ENCODE measurements around the gene CCNH.

DNA sequence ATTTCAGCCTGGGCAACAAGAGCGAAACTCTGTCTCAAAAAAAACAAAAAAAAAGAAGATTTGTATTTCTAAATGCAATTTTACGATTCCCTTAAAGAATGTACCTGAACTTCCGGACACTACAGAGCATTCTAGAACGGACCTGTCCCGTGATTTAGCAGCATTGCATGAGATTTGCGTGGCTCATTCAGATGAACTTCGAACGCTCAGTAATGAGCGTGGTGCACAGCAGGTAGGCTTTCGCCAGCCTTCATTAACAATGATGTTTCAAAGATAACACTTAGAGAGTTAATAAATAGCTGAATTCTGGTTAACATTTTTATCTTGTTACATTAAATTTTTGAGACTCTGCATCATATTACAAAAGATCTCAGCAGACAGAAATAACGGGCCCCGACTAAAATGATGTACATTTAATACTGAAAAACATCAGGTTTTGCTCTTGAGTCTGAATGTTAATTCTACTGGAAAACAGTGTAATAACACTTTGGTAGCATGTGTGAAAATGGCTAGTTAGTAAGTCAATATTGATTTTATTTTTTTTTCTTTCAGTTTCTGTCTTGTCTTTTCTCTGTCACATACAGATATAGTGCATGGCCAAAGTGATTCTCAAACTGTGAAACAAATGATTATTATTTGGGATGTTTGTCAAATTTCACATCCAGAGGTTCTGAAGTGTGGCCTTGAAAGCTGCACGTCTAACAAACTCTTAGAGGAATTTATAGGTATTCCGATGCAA, 23.3 kb downstream of the CCNH start:
- TF ChIP-seq, protein P1, sequence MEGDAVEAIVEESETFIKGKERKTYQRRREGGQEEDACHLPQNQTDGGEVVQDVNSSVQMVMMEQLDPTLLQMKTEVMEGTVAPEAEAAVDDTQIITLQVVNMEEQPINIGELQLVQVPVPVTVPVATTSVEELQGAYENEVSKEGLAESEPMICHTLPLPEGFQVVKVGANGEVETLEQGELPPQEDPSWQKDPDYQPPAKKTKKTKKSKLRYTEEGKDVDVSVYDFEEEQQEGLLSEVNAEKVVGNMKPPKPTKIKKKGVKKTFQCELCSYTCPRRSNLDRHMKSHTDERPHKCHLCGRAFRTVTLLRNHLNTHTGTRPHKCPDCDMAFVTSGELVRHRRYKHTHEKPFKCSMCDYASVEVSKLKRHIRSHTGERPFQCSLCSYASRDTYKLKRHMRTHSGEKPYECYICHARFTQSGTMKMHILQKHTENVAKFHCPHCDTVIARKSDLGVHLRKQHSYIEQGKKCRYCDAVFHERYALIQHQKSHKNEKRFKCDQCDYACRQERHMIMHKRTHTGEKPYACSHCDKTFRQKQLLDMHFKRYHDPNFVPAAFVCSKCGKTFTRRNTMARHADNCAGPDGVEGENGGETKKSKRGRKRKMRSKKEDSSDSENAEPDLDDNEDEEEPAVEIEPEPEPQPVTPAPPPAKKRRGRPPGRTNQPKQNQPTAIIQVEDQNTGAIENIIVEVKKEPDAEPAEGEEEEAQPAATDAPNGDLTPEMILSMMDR (IDR thresholded peaks at IDR 0.05; ENCODE audit: insufficient read depth, low read length, poor library complexity, severe bottlenecking), result no peak
- no peak for TF ChIP-seq EZH2phosphoT487 (conservative IDR thresholded peaks at IDR 0.05; ENCODE audit: low read length)
